ENCODE measurements around the gene FASN. TPM values are rescaled to one million over a fixed set of nuclear protein-coding genes. Genes with fewer than 3 reads are reported as not detected.

Gene FASN
- total RNA-seq, 4 donors from 2014 or later: 50.4 to 110 (median 76.5) TPM

DNA sequence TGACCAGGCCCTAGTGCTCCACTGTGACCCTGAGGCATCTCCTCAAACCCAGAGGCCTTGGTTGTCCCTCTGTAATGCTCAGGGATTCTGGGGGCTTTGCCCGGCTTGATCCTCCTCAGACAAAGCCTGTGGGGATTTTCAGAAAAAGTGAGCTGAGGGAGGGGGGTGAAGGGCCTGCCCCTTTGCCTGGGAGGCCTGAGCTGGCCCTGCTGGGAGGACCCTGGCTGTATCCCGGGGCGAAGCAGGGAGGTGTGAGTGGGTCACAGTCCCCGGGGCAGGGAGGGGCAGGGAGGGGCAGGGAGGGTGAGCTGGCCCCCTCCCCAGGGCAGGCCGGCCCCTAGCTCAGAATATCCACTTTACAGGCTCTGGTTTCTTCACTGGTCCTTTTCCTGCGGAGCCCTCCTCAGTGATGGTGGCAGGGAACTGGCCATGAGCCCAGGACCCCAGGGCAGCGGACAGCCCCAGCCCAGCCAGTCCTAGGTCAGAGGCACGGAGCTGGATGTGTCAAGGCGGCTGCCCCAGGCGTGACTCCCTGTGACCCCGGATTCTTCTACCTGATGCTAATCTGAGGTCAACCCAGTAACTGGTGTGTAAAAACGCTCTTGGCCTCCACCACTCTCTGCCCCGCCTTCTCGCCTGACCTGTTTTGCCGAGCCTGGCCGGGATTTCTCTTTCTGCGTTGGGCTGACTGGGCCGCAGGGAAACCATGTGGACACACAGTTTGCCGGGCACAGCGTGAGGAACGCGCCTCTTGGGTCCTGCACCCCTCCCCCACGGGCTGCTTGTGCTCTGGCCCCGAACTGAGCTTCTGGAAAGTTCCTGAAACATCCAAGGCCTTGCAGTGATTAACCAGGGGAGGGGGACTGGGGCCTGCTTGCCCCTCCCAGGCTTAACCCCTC is 5.8 kb upstream of the FASN start:
- no peaks in the 10 kb centered on the region for H3K36me3 ChIP-seq
- H3K4me1 ChIP-seq: peaks cover 13 to 43% (median 30%) of the 10 kb centered on the region in 4 donors
- no peaks in the 10 kb centered on the region for H3K27me3 ChIP-seq
- H3K4me3 ChIP-seq: no peak overlapping the region
- H3K9me3 ChIP-seq: no peaks in the 10 kb centered on the region
- TF ChIP-seq, protein P1, sequence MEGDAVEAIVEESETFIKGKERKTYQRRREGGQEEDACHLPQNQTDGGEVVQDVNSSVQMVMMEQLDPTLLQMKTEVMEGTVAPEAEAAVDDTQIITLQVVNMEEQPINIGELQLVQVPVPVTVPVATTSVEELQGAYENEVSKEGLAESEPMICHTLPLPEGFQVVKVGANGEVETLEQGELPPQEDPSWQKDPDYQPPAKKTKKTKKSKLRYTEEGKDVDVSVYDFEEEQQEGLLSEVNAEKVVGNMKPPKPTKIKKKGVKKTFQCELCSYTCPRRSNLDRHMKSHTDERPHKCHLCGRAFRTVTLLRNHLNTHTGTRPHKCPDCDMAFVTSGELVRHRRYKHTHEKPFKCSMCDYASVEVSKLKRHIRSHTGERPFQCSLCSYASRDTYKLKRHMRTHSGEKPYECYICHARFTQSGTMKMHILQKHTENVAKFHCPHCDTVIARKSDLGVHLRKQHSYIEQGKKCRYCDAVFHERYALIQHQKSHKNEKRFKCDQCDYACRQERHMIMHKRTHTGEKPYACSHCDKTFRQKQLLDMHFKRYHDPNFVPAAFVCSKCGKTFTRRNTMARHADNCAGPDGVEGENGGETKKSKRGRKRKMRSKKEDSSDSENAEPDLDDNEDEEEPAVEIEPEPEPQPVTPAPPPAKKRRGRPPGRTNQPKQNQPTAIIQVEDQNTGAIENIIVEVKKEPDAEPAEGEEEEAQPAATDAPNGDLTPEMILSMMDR (IDR thresholded peaks at IDR 0.05): no peak
- TF ChIP-seq POLR2A (IDR thresholded peaks at IDR 0.05): no peak
- peak overlapping the region in 3 of 4 donors; percentile 2 to 43 (median 3) for H3K27ac ChIP-seq
- no peak for DNase-seq

DNA sequence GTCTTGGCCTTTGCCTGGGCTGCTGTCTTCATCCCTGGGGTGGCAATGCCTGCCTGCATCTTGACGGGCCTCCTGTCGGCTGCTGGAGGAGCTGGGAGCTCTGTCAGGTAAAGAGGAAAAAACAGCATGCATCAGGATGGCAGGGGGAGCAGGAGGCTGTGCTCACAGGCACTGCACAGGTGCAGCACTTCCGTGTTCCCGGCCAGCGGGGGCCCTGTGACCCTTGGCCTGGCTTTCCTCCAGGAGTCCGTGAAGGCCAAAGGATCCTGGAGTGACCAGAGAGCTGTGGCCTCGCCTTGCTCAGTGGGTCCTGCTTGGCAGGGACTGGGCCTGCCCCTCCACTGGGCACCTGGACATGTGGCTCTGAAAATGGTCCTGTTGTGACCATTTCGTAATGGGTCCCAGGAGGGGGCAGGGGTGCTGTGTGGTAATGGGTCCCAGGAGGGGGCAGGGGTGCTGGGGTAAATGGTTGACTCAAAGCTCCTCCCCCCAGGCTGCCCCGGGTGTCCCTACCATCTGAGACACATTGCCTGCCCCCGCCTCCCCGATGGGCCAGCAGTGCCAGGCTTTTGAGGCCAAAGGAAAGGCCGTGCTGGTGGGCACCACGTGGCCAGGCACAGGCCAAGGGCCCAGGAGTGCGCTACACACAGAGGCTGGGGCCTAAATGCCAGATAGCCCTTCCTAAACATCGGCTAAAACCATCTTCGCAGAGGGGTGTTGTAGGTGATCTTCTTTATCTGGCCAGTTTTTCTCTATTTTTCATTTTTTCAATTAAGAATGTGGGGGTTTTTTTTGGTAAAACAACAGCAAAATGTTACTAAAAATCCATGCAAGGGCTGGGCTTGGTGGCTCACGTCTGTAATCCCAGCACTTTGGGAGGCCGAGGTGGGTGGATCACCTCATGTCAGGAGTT is 4.0 kb upstream of the FASN start:
- no peaks in the 10 kb centered on the region for H3K36me3 ChIP-seq
- H3K4me1 ChIP-seq: peaks cover 13 to 44% (median 32%) of the 10 kb centered on the region in 4 donors
- H3K4me3 ChIP-seq: no peak overlapping the region
- no peak overlapping the region for H3K27ac ChIP-seq
- no peaks in the 10 kb centered on the region for H3K9me3 ChIP-seq
- no peaks in the 10 kb centered on the region for H3K27me3 ChIP-seq
- no peak for DNase-seq
- TF ChIP-seq, protein P1 (IDR thresholded peaks at IDR 0.05): no peak

DNA sequence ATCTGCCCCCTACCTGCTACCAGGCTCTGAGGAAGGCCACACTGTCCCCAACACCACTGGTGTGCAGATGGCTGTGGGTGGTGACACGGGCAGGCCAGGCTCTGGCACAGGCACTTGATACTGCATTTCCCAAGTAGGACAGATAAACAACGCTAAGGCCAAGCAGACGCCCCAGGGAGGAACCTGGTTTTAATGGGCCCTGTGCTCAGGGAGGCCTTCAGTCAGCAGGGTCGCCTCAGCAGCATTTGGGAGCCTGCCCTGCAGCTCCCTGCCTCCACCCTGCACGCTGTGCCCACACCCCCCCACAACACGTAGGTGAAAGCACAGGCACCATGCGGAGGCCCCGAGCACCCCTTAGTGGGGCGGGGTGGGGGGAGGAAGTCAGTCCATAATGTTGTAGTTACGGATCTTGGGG is 3.3 kb upstream of the FASN start:
- Histone ChIP-seq H3K27ac (peak overlapping the region in 1 of 4 donors; percentile 92), H3K9me3 (no peaks in the 10 kb centered on the region), H3K4me1 (peaks cover 5 to 45% (median 32%) of the 10 kb centered on the region in 4 donors), H3K4me3 (no peak overlapping the region), H3K27me3 (no peaks in the 10 kb centered on the region), H3K36me3 (no peaks in the 10 kb centered on the region)
- TF ChIP-seq, protein P1 (IDR thresholded peaks at IDR 0.05): no peak
- no peak for TF ChIP-seq POLR2A (IDR thresholded peaks at IDR 0.05)
- no peak for DNase-seq

DNA sequence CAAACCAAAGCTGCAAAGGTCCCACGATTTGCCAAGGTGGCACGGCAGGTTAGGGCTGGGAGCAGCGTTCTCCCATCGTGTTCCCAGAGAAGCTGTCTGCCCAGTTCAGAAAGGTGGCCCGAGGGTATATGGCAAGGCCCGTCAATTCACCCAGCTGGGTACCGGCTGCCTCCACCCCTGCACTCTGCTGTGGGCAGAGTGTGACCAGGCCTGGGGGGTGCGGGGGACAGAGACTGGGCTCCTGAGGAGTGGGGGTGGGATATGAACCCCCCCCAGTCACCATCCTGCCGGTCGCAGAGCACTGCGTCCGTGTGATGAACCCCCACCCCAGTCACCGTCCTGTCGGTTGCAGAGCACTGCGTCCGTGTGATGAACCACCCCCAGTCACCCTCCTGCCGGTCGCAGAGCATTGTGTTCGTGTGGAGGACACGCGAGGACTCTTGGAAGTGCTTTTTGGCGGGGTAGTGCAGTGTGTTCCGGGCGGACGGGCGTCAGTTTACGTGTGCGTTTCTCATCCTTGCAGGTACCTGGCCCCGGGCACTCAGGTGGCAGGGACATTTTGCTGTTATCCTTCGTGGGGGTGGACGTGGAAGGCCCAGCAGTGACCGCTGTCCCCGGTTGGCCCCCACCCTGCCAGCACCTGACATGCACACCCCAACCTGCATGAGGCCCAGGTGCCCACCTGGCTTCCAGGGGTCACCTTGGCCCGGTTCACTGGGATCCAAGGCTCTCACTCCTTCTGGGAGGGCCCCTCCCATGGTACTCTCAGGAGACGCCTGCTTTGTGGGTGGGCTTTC is 2.7 kb upstream of the FASN start:
- Histone ChIP-seq H3K4me1 (peaks cover 0 to 43% (median 28%) of the 10 kb centered on the region in 4 donors), H3K9me3 (no peaks in the 10 kb centered on the region), H3K36me3 (no peaks in the 10 kb centered on the region), H3K4me3 (no peak overlapping the region), H3K27me3 (no peaks in the 10 kb centered on the region), H3K27ac (peak overlapping the region in 2 of 4 donors; percentile 85 to 92)
- TF ChIP-seq POLR2A (IDR thresholded peaks at IDR 0.05): no peak
- TF ChIP-seq, protein P1 (IDR thresholded peaks at IDR 0.05): no peak
- no peak for DNase-seq

Data from Peyer's patch (tissue), 4 donors.